SK-N-SH treated with all-trans-retinoic acid at 6 μM for 48 hours (cell line): Measurements from ENCODE around the gene NPIPB2.
"Not testable (repeated sequence)": the region's sequence is repeated elsewhere in the genome, so short reads cannot be mapped to it uniquely, and the experiment has no call there.

Experiments
- ATAC-seq: fragments of 200-7000 bp; cut with Tn5 transposase; 3 replicates; pipeline ENCODE4 v1.9.1; 2020; ENCODE audit warnings: mild to moderate bottlenecking, moderate library complexity
- CSDC2 ChIP-seq: fragments of 250-450 bp; sonication (Bioruptor Pico); IDR thresholded peaks from 2 replicates; pipeline ENCODE4 v1.5.0; 2020; ENCODE audit warnings: mild to moderate bottlenecking, moderate library complexity
- GLIS3 ChIP-seq: fragments of 250-450 bp; sonication (Bioruptor Pico); IDR thresholded peaks from 2 replicates; pipeline ENCODE4 v1.5.0; 2020; ENCODE audit warnings: mild to moderate bottlenecking, moderate library complexity
- ISL1 ChIP-seq: fragments of 250-450 bp; sonication (Bioruptor Pico); IDR thresholded peaks from 2 replicates; pipeline ENCODE4 v2.1.2; 2022; ENCODE audit warnings: mild to moderate bottlenecking, moderate library complexity
- OSR1 ChIP-seq: fragments of 250-450 bp; sonication (Bioruptor Pico); IDR thresholded peaks from 2 replicates; pipeline ENCODE4 v1.8.0; 2022; ENCODE audit warnings: moderate library complexity, mild to moderate bottlenecking, inconsistent platforms
- PATZ1 ChIP-seq: fragments of 250-450 bp; sonication (Bioruptor Pico); IDR thresholded peaks from 2 replicates; pipeline ENCODE4 v1.8.0; 2020; ENCODE audit warnings: mild to moderate bottlenecking, moderate library complexity, borderline replicate concordance
- POU6F1 ChIP-seq: fragments of 250-450 bp; sonication (Bioruptor Pico); IDR thresholded peaks from 2 replicates; pipeline ENCODE4 v1.8.0; 2021; ENCODE audit warnings: low read depth, mild to moderate bottlenecking, moderate library complexity, borderline replicate concordance
- PPARA ChIP-seq: fragments of 250-450 bp; sonication (Bioruptor Pico); IDR thresholded peaks from 2 replicates; pipeline ENCODE4 v1.5.0; 2020; ENCODE audit warnings: mild to moderate bottlenecking, borderline replicate concordance
- RARB ChIP-seq: fragments of 250-450 bp; sonication (Bioruptor Pico); IDR thresholded peaks from 2 replicates; pipeline ENCODE4 v1.8.0; 2021; ENCODE audit warnings: mild to moderate bottlenecking, moderate library complexity
- SNAI2 ChIP-seq: fragments of 250-450 bp; sonication (Bioruptor Pico); IDR thresholded peaks from 2 replicates; pipeline ENCODE4 v1.5.0; 2020; ENCODE audit warnings: mild to moderate bottlenecking, moderate library complexity
- TCF4 ChIP-seq: fragments of 250-450 bp; sonication (Bioruptor Pico); IDR thresholded peaks from 2 replicates; pipeline ENCODE4 v1.8.0; 2021; ENCODE audit warnings: mild to moderate bottlenecking, moderate library complexity, borderline replicate concordance
- TOX ChIP-seq: fragments of 250-450 bp; sonication (Bioruptor Pico); IDR thresholded peaks from 2 replicates; pipeline ENCODE4 v1.8.0; 2021; ENCODE audit warnings: mild to moderate bottlenecking, moderate library complexity, borderline replicate concordance
- ZC3H10 ChIP-seq: fragments of 250-450 bp; sonication (Bioruptor Pico); IDR thresholded peaks from 2 replicates; pipeline ENCODE4 v1.5.1; 2021; ENCODE audit warnings: mild to moderate bottlenecking, moderate library complexity
- ZFP3 ChIP-seq: fragments of 250-450 bp; sonication (Bioruptor Pico); IDR thresholded peaks from 2 replicates; pipeline ENCODE4 v1.5.0; 2020; ENCODE audit warnings: mild to moderate bottlenecking, moderate library complexity
- ZFP30 ChIP-seq: fragments of 450-650 bp; formaldehyde crosslinking; IDR thresholded peaks from 2 replicates; pipeline ENCODE4 v1.5.0; 2022; ENCODE audit warnings: mild to moderate bottlenecking, moderate library complexity
- ZNF70 ChIP-seq: fragments of 450-650 bp; formaldehyde crosslinking; IDR thresholded peaks from 2 replicates; pipeline ENCODE4 v1.5.0; 2020; ENCODE audit warnings: mild to moderate bottlenecking, moderate library complexity
- ZNF8 ChIP-seq: fragments of 450-650 bp; formaldehyde crosslinking; IDR thresholded peaks from 2 replicates; pipeline ENCODE4 v1.5.0; 2020; ENCODE audit warnings: mild to moderate bottlenecking, moderate library complexity
- TF ChIP-seq, protein P1 (sequence below): fragments of 250-450 bp; sonication (Bioruptor Pico); IDR thresholded peaks from 2 replicates; pipeline ENCODE4 v1.5.1; 2021; ENCODE audit warnings: mild to moderate bottlenecking, moderate library complexity
- TF ChIP-seq, protein P2 (sequence below): fragments of 250-450 bp; sonication (Bioruptor Pico); IDR thresholded peaks from 2 replicates; pipeline ENCODE4 v1.5.1; 2020; ENCODE audit warnings: low read depth, mild to moderate bottlenecking, moderate library complexity
- TF ChIP-seq, protein P3 (sequence below): fragments of 250-450 bp; sonication (Bioruptor Pico); IDR thresholded peaks from 2 replicates; pipeline ENCODE4 v1.5.0; 2020; ENCODE audit warnings: mild to moderate bottlenecking, moderate library complexity

NPIPB2 gene

DNA sequence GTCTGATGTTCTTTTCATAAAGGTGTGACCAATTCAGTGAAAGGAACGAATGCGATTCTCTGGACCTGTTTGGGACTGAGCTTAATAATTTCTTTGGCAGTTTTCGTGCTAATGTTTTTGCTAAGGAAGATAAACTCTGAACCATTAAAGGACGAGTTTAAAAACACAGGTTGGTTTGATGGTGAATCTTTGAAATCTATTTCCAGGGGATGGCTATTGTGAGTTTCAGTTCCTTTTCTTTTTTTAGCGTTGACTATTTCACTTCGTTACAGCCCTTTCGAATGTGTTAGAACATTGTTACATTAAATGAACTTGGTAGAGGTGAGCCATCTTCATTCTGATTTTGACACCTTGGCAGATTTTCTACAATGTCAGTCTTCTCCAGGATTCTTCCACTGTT, 24.3 kb upstream of the NPIPB2 start (continued):
- TF ChIP-seq ZNF70 (CRISPR knock-in tag) = no peak
- TF ChIP-seq ZC3H10 (CRISPR knock-in tag) = no peak
- no peak for TF ChIP-seq CSDC2 (CRISPR knock-in tag)
- no peak for TF ChIP-seq OSR1 (CRISPR knock-in tag)
- no peak for TF ChIP-seq RARB (CRISPR knock-in tag)
- TF ChIP-seq, protein P1, sequence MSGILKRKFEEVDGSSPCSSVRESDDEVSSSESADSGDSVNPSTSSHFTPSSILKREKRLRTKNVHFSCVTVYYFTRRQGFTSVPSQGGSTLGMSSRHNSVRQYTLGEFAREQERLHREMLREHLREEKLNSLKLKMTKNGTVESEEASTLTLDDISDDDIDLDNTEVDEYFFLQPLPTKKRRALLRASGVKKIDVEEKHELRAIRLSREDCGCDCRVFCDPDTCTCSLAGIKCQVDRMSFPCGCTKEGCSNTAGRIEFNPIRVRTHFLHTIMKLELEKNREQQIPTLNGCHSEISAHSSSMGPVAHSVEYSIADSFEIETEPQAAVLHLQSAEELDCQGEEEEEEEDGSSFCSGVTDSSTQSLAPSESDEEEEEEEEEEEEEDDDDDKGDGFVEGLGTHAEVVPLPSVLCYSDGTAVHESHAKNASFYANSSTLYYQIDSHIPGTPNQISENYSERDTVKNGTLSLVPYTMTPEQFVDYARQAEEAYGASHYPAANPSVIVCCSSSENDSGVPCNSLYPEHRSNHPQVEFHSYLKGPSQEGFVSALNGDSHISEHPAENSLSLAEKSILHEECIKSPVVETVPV = no peak
- TF ChIP-seq TCF4 = no peak
- TF ChIP-seq ZFP3 (CRISPR knock-in tag) = no peak
- TF ChIP-seq, protein P2, sequence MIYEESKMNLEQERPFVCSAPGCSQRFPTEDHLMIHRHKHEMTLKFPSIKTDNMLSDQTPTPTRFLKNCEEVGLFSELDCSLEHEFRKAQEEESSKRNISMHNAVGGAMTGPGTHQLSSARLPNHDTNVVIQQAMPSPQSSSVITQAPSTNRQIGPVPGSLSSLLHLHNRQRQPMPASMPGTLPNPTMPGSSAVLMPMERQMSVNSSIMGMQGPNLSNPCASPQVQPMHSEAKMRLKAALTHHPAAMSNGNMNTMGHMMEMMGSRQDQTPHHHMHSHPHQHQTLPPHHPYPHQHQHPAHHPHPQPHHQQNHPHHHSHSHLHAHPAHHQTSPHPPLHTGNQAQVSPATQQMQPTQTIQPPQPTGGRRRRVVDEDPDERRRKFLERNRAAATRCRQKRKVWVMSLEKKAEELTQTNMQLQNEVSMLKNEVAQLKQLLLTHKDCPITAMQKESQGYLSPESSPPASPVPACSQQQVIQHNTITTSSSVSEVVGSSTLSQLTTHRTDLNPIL (CRISPR knock-in tag) = no peak
- no peak for TF ChIP-seq ISL1 (CRISPR knock-in tag)
- no peak for TF ChIP-seq PPARA (CRISPR knock-in tag)

GRCh38 chr16:11964761-11965551, 23.1 kb upstream of the NPIPB2 start, which contains the start of gene TNFRSF17:
TSS of gene TNFRSF17 (plus strand) at chr16:11965210. CDS start at chr16:11965325, 115 bp downstream.
- no peak; the same call in 2 of the 3 replicates for ATAC-seq
- no peak for TF ChIP-seq GLIS3

DNA sequence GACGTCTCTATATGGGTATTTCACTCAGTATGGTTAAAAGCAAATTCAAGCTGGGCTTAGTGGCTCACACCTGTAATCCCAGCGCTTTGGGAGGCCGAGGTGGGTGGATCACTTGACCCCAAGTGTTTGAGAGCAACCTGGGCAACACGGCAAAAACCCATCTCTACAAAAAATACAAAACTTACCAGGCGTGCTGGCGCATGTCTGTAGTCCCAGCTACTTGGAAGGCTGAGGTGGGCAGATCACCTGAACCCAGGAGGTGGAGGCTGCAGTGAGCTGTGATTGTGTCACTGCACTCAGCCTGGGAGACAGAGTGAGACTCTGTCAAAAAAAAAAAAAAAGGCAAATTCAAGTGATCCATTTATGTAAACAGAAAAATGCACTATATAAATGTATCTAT, 21.9 kb upstream of the NPIPB2 start:
- TF ChIP-seq OSR1 (CRISPR knock-in tag) (no peak), SNAI2 (CRISPR knock-in tag) (no peak), PPARA (CRISPR knock-in tag) (no peak), ZFP30 (CRISPR knock-in tag) (no peak), RARB (CRISPR knock-in tag) (no peak), ZNF8 (CRISPR knock-in tag) (no peak), GLIS3 (no peak), TOX (CRISPR knock-in tag) (no peak)
- TF ChIP-seq, protein P1 = no peak
- TF ChIP-seq, protein P2 (CRISPR knock-in tag) = no peak
- ATAC-seq = no peak

GRCh38 chr16:11962978-11963377, 21.1 kb upstream of the NPIPB2 start:
- ATAC-seq = not testable (repeated sequence)

- ATAC-seq = not testable (repeated sequence)
These were observed 20.6 kb upstream of the NPIPB2 start for GRCh38 chr16:11962457-11962856.

DNA sequence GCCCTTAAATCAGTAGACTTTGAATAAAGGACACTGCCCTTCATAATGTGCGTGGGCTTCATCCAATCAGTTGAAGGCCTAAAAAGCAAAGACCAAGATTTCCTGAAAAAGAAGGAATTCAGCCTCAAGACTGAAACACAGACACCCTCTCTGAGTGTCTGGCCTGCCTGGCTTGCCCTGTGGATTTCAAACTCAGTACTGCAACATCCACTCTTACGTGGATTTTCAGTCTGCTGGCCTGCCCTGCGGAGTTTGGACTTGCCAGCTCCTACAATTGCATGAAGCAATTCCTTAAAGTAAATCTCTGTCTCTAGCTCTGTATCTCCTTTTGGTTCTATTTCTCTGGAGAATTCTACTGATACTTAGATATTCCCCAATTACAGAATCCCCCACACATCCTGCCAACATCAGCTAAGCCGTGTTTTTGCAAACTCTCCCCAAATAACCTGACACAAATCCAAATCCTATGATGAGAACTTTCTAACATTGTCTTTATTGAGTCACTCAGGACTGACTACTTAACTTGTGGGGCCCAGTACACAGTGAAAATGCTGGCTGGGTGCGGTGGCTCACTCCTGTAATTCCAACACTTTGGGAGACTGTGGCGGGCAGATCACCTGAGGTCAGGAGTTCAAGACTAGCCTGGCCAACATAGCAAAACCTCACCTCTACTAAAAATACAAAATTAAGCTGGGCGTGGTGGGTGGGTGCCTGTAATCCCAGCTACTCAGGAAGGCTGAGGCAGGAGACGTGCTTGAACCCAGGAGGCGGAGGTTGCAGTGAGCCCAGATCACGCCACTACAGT, 15.9 kb upstream of the NPIPB2 start:
- ATAC-seq = no peak
- TF ChIP-seq RARB (CRISPR knock-in tag) = no peak
- TF ChIP-seq TCF4 = no peak
- TF ChIP-seq, protein P3, sequence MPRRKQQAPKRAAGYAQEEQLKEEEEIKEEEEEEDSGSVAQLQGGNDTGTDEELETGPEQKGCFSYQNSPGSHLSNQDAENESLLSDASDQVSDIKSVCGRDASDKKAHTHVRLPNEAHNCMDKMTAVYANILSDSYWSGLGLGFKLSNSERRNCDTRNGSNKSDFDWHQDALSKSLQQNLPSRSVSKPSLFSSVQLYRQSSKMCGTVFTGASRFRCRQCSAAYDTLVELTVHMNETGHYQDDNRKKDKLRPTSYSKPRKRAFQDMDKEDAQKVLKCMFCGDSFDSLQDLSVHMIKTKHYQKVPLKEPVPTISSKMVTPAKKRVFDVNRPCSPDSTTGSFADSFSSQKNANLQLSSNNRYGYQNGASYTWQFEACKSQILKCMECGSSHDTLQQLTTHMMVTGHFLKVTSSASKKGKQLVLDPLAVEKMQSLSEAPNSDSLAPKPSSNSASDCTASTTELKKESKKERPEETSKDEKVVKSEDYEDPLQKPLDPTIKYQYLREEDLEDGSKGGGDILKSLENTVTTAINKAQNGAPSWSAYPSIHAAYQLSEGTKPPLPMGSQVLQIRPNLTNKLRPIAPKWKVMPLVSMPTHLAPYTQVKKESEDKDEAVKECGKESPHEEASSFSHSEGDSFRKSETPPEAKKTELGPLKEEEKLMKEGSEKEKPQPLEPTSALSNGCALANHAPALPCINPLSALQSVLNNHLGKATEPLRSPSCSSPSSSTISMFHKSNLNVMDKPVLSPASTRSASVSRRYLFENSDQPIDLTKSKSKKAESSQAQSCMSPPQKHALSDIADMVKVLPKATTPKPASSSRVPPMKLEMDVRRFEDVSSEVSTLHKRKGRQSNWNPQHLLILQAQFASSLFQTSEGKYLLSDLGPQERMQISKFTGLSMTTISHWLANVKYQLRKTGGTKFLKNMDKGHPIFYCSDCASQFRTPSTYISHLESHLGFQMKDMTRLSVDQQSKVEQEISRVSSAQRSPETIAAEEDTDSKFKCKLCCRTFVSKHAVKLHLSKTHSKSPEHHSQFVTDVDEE (CRISPR knock-in tag) = no peak
- no peak for TF ChIP-seq POU6F1 (CRISPR knock-in tag)
- TF ChIP-seq PATZ1 (CRISPR knock-in tag) = no peak
